Cerebellar cortex (tissue), 1 donor: ENCODE data around the gene SAP30L.
A peak's percentile ranks its signal among the peaks of the same experiment; 100 is the strongest.

Source experiments
- DNase-seq: peaks from one replicate; pipeline ENCODE4 v3.0.0-alpha.2; 2015; ENCODE audit warnings: low spot score

The SAP30L gene

GRCh38 chr5:154466147-154466546, 20.4 kb downstream of the SAP30L start:
- DNase-seq: no peak

- DNase-seq: no peak
These were observed 20.9 kb downstream of the SAP30L start for GRCh38 chr5:154466671-154467070.

- DNase-seq: peak; percentile 66
These were observed 22.0 kb downstream of the SAP30L start for GRCh38 chr5:154467655-154468354.

GRCh38 chr5:154470137-154470536, 24.3 kb downstream of the SAP30L start:
- DNase-seq: no peak

- DNase-seq: no peak
These were observed 25.4 kb downstream of the SAP30L start for GRCh38 chr5:154470947-154471870.

GRCh38 chr5:154472871-154473580, 27.2 kb downstream of the SAP30L start:
- DNase-seq: no peak

GRCh38 chr5:154473581-154474283, 27.9 kb downstream of the SAP30L start:
- DNase-seq: no peak

- no peak for DNase-seq
These were observed 28.9 kb downstream of the SAP30L start for GRCh38 chr5:154474396-154475334.

- DNase-seq: peak; percentile 18
These were observed 30.0 kb downstream of the SAP30L start for GRCh38 chr5:154475591-154476353.

- no peak for DNase-seq
These were observed 30.8 kb downstream of the SAP30L start for GRCh38 chr5:154476354-154477205.

GRCh38 chr5:154477382-154478223, 31.8 kb downstream of the SAP30L start:
- peak; percentile 21 for DNase-seq

- DNase-seq: peak; percentile 36
These were observed 32.4 kb downstream of the SAP30L start, which contains the start of gene HAND1 for GRCh38 chr5:154478224-154478565. TSS of gene HAND1 (minus strand) at chr5:154478227. CDS start at chr5:154478008, 219 bp downstream.

GRCh38 chr5:154478752-154479159, 33.0 kb downstream of the SAP30L start:
- DNase-seq: no peak

- DNase-seq: no peak
These were observed 33.6 kb downstream of the SAP30L start for GRCh38 chr5:154479160-154479943.

- no peak for DNase-seq
These were observed 34.4 kb downstream of the SAP30L start for GRCh38 chr5:154479944-154480750.

- no peak for DNase-seq
These were observed 35.0 kb downstream of the SAP30L start for GRCh38 chr5:154480847-154481246.
